H7 (cell line): ENCODE measurements around the gene F8. TPM values are rescaled to one million over a fixed set of nuclear protein-coding genes. Genes with fewer than 3 reads are reported as not detected.
"Not testable (repeated sequence)": the region's sequence is repeated elsewhere in the genome, so short reads cannot be mapped to it uniquely, and the experiment has no call there.

Experiments
- DNase-seq: peaks from one replicate; pipeline ENCODE4 v3.0.0; 2012
- H3K27me3 ChIP-seq: 2 replicates; pipeline ENCODE4 v1.6.0; 2011; ENCODE audit warnings: mild to moderate bottlenecking, low read length; ENCODE audit not compliant: control insufficient read depth, insufficient read depth
- H3K36me3 ChIP-seq: replicated peaks from 2 replicates; pipeline ENCODE4 v1.5.1; 2011; ENCODE audit warnings: low read length; ENCODE audit not compliant: control insufficient read depth, insufficient read depth
- H3K4me3 ChIP-seq: 2 replicates; pipeline ENCODE4 v1.5.1; 2011; ENCODE audit warnings: low read depth, mild to moderate bottlenecking, control low read depth, low read length, moderate library complexity; ENCODE audit not compliant: insufficient read depth
- total RNA-seq: library from RNA; depleted of rRNA; stranded (reverse); fragments of >200 nt; shearing (Covaris generic); gene quantifications from 2 replicates; pipeline ENCODE4 v1.2.3, GENCODE V29; 2014

F8 gene
- total RNA-seq, 1 experiment from 2014 or later: 2.1 TPM

GRCh38 chrX:155009994-155010472, 12.5 kb downstream of the F8 start:
- no peaks in the 10 kb centered on the region for H3K27me3 ChIP-seq
- no peak for DNase-seq
- H3K4me3 ChIP-seq: no peak overlapping the region
- no peaks in the 10 kb centered on the region for H3K36me3 ChIP-seq

DNA sequence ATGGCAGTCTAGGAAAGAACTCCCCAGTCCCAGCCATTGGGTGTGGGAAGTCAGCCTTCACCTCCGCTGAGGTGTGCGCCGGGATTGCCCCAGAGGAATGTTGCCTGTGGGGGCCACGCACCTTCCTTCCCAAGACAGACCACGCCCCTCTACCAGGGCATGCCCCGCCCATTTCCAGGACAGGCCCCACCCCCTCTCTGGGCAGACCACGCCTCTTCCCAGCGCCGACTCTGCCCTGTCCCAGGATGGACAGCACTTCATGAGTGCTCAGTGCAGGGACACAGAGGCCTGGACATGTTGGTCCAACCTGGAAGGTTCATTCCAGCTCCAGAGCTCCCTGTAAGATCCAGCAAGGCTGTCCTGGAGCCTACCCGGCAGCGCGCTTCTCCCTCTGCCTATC, 13.9 kb downstream of the F8 start:
- not testable (repeated sequence) for H3K36me3 ChIP-seq, H3K27me3 ChIP-seq, H3K4me3 ChIP-seq, DNase-seq

GRCh38 chrX:155006913-155007671, 15.4 kb downstream of the F8 start:
- not testable (repeated sequence) for H3K4me3 ChIP-seq, H3K27me3 ChIP-seq, H3K36me3 ChIP-seq, DNase-seq

GRCh38 chrX:155006379-155006778, 16.1 kb downstream of the F8 start:
- H3K4me3 ChIP-seq, H3K36me3 ChIP-seq, H3K27me3 ChIP-seq, DNase-seq: not testable (repeated sequence)

DNA sequence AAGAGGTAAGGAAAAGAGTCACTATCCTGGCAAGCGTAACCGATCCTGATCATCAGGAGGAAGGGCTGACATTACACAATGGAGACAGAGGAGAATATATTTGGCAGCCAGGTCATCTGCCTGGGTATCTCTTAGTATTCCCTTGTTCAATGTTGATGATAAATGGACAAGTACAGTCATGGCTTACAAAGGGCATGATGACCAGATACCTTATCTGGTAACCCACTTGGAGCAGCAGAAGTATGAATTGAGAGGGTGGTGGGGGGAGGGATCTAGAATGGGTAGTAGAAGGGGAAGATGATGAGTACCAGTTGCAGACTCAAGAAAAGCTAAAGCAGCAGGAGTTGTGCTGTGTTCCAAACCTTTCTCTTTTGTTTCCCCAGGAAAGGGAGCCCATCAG, 17.3 kb downstream of the F8 start:
- DNase-seq: no peak
- H3K4me3 ChIP-seq: no peak overlapping the region
- H3K36me3 ChIP-seq: no peaks in the 10 kb centered on the region
- no peaks in the 10 kb centered on the region for H3K27me3 ChIP-seq

DNA sequence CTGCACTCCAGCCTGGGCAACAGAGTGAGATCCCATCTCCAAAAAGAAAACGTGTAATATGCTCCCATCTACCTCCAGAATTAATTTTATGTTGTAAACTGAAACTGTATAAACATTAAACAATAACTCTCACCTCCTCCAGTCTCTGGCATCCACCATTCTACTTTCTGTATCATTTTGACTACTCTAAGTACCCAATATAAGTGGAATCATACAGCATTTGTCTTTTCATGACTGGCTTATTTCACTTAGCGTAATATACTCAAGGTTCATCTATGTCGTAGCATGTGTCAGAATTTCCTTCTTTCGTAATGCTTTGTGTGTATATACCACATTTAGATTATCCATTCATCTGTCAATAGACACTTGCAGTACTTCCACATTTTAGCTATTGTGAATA, 20.6 kb downstream of the F8 start:
- DNase-seq: no peak
- H3K27me3 ChIP-seq: no peaks in the 10 kb centered on the region
- no peaks in the 10 kb centered on the region for H3K36me3 ChIP-seq
- no peak overlapping the region for H3K4me3 ChIP-seq

GRCh38 chrX:155000841-155001240, 21.7 kb downstream of the F8 start:
- Histone ChIP-seq H3K36me3 (no peaks in the 10 kb centered on the region), H3K27me3 (no peaks in the 10 kb centered on the region), H3K4me3 (no peak overlapping the region)
- DNase-seq: no peak

- Histone ChIP-seq H3K4me3 (no peak overlapping the region), H3K36me3 (no peaks in the 10 kb centered on the region), H3K27me3 (no peaks in the 10 kb centered on the region)
- no peak for DNase-seq
Observed at GRCh38 chrX:154998204-154998880, 24.2 kb downstream of the F8 start.

DNA sequence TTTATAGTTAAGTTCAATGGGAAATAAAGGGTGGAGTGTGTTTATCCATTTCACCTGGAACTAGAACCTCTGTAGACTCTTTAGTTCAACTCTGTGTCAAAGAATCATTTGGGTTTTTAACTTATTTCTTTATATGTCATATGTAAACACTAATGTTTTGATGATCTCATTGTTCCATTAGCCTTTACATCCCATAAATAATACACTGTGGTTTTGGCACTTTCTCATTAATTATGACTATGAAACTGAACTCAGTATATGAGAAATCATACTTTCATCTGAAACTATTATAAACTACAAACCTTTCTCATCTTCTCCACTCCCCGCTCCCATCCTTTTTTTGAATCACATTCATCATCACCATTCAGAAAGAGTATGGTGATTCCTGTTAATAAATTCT, 31.0 kb downstream of the F8 start:
- no peaks in the 10 kb centered on the region for H3K27me3 ChIP-seq
- DNase-seq: no peak

DNA sequence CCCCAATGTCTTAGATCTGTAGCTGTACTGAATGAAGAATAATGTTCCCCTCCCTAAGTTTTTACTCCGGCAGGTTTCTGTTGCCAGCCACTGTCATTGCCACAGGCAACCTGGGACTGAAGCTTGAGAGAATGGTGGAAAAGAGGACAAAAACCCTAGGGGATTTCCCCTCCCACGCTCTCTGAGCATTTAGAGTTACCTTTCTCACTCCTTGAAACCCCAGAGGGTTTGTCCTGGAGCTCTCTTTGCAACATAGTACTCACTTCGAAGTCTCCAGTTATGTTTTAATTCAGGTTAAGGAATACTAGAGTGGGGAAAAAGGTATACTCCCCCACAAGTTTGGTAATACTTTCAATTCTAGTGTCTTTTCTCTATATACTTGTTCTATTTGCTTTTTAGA, 31.5 kb downstream of the F8 start:
- Histone ChIP-seq H3K36me3 (no peaks in the 10 kb centered on the region), H3K27me3 (no peaks in the 10 kb centered on the region), H3K4me3 (no peak overlapping the region)
- no peak for DNase-seq

More for the DNA sequence above, 31.0 kb downstream of the F8 start:
- Histone ChIP-seq H3K4me3 (no peak overlapping the region), H3K36me3 (no peaks in the 10 kb centered on the region)

- no peak for DNase-seq
- Histone ChIP-seq H3K4me3 (no peak overlapping the region), H3K27me3 (no peaks in the 10 kb centered on the region), H3K36me3 (no peaks in the 10 kb centered on the region)
Observed at GRCh38 chrX:154990496-154990895, 32.0 kb downstream of the F8 start.

GRCh38 chrX:154988719-154989118, 33.8 kb downstream of the F8 start:
- Histone ChIP-seq H3K4me3 (no peak overlapping the region), H3K36me3 (no peaks in the 10 kb centered on the region), H3K27me3 (no peaks in the 10 kb centered on the region)
- DNase-seq: no peak

DNA sequence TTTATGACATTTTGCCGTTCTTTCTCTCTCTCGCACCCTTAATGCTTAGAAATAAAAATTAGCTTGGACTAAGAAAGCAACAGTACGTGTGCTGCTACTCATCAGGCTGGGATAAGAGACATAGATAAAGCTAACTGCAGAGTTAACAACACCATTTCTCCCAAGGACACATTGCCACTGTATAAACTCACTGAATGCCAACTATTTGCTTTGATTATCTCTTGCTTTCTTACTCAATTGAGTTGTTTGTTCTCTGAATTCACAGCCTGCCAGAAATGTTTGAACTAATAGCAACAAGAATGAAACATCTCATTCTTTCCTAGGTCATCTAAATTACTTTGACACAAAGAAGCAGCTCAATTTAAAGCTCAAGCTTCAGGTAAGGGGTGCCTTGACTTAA, 34.6 kb downstream of the F8 start:
- no peaks in the 10 kb centered on the region for H3K27me3 ChIP-seq
- DNase-seq: no peak
- H3K36me3 ChIP-seq: no peaks in the 10 kb centered on the region
- no peak overlapping the region for H3K4me3 ChIP-seq

- DNase-seq: no peak
- Histone ChIP-seq H3K36me3 (no peaks in the 10 kb centered on the region), H3K4me3 (no peak overlapping the region), H3K27me3 (no peaks in the 10 kb centered on the region)
Observed at GRCh38 chrX:154986826-154987575, 35.5 kb downstream of the F8 start.

DNA sequence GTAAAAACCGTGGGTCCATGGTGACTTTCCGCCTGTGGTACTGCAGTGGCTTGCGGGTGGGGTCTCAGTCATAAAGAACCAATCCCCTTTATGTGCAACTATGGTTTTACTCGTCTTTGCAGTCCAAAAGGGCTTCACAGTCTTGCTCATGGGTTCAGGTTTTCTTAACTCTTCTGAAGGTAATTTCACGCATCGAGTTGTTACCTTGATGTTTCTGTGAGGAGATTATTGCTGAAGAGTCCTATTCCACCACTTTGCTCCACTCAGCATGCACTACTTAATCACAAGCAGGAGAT, 41.5 kb downstream of the F8 start:
- no peak overlapping the region for H3K4me3 ChIP-seq
- H3K36me3 ChIP-seq: no peaks in the 10 kb centered on the region
- H3K27me3 ChIP-seq: no peaks in the 10 kb centered on the region
- no peak for DNase-seq
